DND-41 (cell line): ENCODE data around the gene ASB7.

Experiments used
- ATAC-seq: fragments of 200-7000 bp; cut with Tn5 transposase; 3 replicates; pipeline ENCODE4 v1.9.1; 2021; ENCODE audit warnings: low read depth; ENCODE audit not compliant: insufficient read depth
- DNase-seq: peaks from one replicate; pipeline ENCODE4 v3.0.0-alpha.2; 2020
- H2AFZ ChIP-seq: 2 replicates; pipeline ENCODE4 v1.6.0; 2012; ENCODE audit warnings: low read depth, low read length
- H3K27ac ChIP-seq: 2 replicates; pipeline ENCODE4 v1.5.1; 2012; ENCODE audit warnings: low read length, inconsistent platforms
- H3K27me3 ChIP-seq: fragments of 200-600 bp; sonication (generic); 2 replicates; pipeline ENCODE4 v1.6.0; 2012; ENCODE audit warnings: low read length, mild to moderate bottlenecking, inconsistent platforms; ENCODE audit not compliant: insufficient read depth, poor library complexity
- H3K36me3 ChIP-seq: 2 replicates; pipeline ENCODE4 v1.5.1; 2012; ENCODE audit warnings: low read length, inconsistent platforms; ENCODE audit not compliant: insufficient read depth
- H3K4me1 ChIP-seq: 2 replicates; pipeline ENCODE4 v1.5.1; 2012; ENCODE audit warnings: mild to moderate bottlenecking, low read length; ENCODE audit not compliant: insufficient read depth
- H3K4me2 ChIP-seq: 2 replicates; pipeline ENCODE4 v1.6.0; 2012; ENCODE audit warnings: mild to moderate bottlenecking, moderate library complexity, low read length, inconsistent platforms; ENCODE audit not compliant: insufficient read depth
- H3K4me3 ChIP-seq, 2 experiments: fragments of 200-600 bp in 1 of 2; shearing (Covaris generic) in 1 of 2; 2 replicates each; pipeline ENCODE4 v1.5.1; 2012 to 2016; ENCODE audit warnings: inconsistent platforms in 2 of 2, low read length in 2 of 2, mild to moderate bottlenecking in 2 of 2, low read depth in 1 of 2, moderate library complexity in 1 of 2
- H3K79me2 ChIP-seq: 2 replicates; pipeline ENCODE4 v1.6.0; 2012; ENCODE audit warnings: low read length, inconsistent platforms; ENCODE audit not compliant: insufficient read depth
- H3K9ac ChIP-seq: 2 replicates; pipeline ENCODE4 v1.6.0; 2012; ENCODE audit warnings: low read depth, mild to moderate bottlenecking, inconsistent platforms, low read length, moderate library complexity
- H3K9me3 ChIP-seq: 2 replicates; pipeline ENCODE4 v1.5.1; 2012; ENCODE audit warnings: low read length, moderate library complexity, mild to moderate bottlenecking, inconsistent platforms; ENCODE audit not compliant: insufficient read depth, severe bottlenecking
- H4K20me1 ChIP-seq: 2 replicates; pipeline ENCODE4 v1.6.0; 2012; ENCODE audit warnings: low read length; ENCODE audit not compliant: insufficient read depth
- EZH2 ChIP-seq: IDR thresholded peaks from 3 replicates; pipeline ENCODE4 v1.6.1; 2012; ENCODE audit warnings: borderline replicate concordance, low read depth, mild to moderate bottlenecking, moderate library complexity, low read length, inconsistent platforms; ENCODE audit not compliant: severe bottlenecking
- TF ChIP-seq, protein P1 (sequence below): IDR thresholded peaks from 2 replicates; pipeline ENCODE4 v1.5.1; 2012; ENCODE audit warnings: borderline replicate concordance, low read length, moderate library complexity, mild to moderate bottlenecking; ENCODE audit not compliant: poor library complexity, severe bottlenecking; ENCODE audit errors: extremely low read depth

The ASB7 gene

DNA sequence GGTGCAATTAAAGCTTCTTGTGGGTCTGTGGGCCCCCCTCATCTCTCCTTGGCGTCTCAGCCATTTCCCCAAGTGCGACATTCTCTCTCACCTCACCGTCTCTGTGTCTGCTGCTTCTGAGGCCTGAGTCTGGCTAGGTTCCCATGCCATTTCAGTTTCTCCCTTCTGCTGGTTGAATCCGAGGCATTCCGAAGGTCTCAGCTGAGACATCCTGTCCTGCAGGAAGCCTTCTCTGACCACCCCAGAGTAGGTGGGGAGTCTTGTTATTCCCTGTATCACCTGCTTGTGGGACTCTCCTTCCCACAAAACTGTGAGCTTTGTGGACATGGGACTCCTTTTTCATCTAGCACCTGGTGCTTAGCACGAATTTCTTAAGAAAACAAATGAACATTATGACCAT is 78.3 kb downstream of the ASB7 start:
- no peak overlapping the region for H3K9ac ChIP-seq
- no peaks in the 10 kb centered on the region for H3K4me1 ChIP-seq
- no peak for TF ChIP-seq EZH2
- TF ChIP-seq, protein P1, sequence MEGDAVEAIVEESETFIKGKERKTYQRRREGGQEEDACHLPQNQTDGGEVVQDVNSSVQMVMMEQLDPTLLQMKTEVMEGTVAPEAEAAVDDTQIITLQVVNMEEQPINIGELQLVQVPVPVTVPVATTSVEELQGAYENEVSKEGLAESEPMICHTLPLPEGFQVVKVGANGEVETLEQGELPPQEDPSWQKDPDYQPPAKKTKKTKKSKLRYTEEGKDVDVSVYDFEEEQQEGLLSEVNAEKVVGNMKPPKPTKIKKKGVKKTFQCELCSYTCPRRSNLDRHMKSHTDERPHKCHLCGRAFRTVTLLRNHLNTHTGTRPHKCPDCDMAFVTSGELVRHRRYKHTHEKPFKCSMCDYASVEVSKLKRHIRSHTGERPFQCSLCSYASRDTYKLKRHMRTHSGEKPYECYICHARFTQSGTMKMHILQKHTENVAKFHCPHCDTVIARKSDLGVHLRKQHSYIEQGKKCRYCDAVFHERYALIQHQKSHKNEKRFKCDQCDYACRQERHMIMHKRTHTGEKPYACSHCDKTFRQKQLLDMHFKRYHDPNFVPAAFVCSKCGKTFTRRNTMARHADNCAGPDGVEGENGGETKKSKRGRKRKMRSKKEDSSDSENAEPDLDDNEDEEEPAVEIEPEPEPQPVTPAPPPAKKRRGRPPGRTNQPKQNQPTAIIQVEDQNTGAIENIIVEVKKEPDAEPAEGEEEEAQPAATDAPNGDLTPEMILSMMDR, result no peak
- H3K9me3 ChIP-seq, result peaks cover 4% of the 10 kb centered on the region
- H2AFZ ChIP-seq, result no peak overlapping the region
- no peaks in the 10 kb centered on the region for H3K36me3 ChIP-seq
- H3K4me2 ChIP-seq, result no peak overlapping the region
- no peaks in the 10 kb centered on the region for H3K79me2 ChIP-seq
- ATAC-seq, result no peak
- no peak overlapping the region for H3K4me3 ChIP-seq
- DNase-seq, result no peak
- H4K20me1 ChIP-seq, result no peaks in the 10 kb centered on the region
- H3K27me3 ChIP-seq, result no peaks in the 10 kb centered on the region
- H3K27ac ChIP-seq, result no peak overlapping the region

DNA sequence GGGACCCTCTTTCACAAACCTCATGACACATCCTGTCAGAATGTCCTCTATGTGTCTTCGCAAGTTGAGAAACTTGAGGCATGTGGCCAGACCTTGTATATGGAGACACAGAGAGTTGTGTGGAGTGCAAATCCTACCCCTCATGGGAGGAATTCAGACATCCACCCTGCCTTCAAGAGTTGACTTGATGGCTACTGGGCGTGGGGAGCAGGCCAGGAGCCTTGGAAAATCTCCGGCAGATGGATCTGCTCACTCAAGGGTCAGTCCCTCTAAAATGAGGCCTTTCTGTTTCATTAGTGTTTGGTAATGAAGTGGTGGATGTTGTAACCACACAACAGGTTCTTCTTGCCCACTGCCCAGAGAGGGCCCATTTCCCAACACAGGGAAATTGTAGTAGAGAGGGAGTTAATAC is 79.0 kb downstream of the ASB7 start:
- Histone ChIP-seq H2AFZ (no peak overlapping the region), H3K79me2 (no peaks in the 10 kb centered on the region), H3K27me3 (no peaks in the 10 kb centered on the region), H3K27ac (no peak overlapping the region), H3K9me3 (peaks cover 4% of the 10 kb centered on the region), H3K4me1 (no peaks in the 10 kb centered on the region), H3K9ac (no peak overlapping the region), H4K20me1 (no peaks in the 10 kb centered on the region), H3K4me3 (no peak overlapping the region), H3K36me3 (no peaks in the 10 kb centered on the region), H3K4me2 (no peak overlapping the region)
- ATAC-seq (no peak), DNase-seq (no peak)
- no peak for TF ChIP-seq EZH2

DNA sequence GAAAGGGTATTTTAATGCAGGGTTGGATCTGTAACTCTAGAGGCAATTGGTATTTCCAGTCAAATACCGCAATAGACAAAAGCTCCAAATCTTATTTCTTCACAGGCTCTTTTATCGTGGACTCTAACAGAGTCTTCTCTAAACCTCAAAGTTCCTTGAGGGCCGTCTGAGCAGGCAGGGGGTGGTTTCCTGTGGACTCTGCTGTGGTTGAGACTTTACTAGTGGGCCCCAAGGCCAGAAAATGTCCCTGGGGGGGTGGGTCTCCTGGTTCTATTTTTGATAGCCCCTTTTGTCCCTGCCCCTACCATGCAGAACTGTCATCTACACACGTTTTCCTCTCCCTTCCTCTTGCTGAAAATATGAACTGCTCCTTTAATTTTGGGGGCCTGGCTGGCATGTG is 80.1 kb downstream of the ASB7 start:
- DNase-seq, result no peak

DNA sequence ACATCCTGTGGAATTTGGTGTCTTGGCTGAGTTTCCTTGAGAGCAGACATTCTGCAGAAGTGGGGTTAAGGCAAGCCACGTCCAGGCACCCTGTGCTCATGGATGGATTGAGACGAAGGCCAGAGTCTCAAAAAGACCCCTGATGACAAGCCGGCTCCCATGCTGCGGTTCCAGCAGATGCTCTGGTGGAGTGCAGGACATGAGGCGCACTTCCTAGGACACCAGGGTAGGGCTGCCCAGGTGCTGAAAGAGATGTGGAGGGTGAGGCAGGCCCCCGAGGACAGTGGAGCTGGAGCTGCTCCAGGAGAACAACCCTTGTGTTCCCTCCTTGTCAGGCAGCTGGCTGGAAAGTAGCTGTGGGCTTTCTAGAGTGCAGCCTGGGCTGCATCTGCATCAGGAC is 81.0 kb downstream of the ASB7 start:
- Histone ChIP-seq H2AFZ (no peak overlapping the region), H3K27me3 (no peaks in the 10 kb centered on the region), H3K79me2 (no peaks in the 10 kb centered on the region), H4K20me1 (no peaks in the 10 kb centered on the region), H3K27ac (no peak overlapping the region), H3K36me3 (no peaks in the 10 kb centered on the region), H3K4me3 (no peak overlapping the region), H3K4me1 (no peaks in the 10 kb centered on the region), H3K4me2 (no peak overlapping the region), H3K9ac (no peak overlapping the region), H3K9me3 (peaks cover 4% of the 10 kb centered on the region)
- ATAC-seq (no peak), DNase-seq (no peak)
- TF ChIP-seq EZH2, result no peak
- TF ChIP-seq, protein P1, result no peak

More for the DNA sequence above, 80.1 kb downstream of the ASB7 start:
- no peak for TF ChIP-seq EZH2
- TF ChIP-seq, protein P1, result no peak
- H4K20me1 ChIP-seq, result no peaks in the 10 kb centered on the region
- no peak overlapping the region for H3K9ac ChIP-seq
- no peaks in the 10 kb centered on the region for H3K36me3 ChIP-seq
- H2AFZ ChIP-seq, result no peak overlapping the region
- H3K4me2 ChIP-seq, result no peak overlapping the region
- no peak for ATAC-seq
- H3K27ac ChIP-seq, result no peak overlapping the region
- no peaks in the 10 kb centered on the region for H3K79me2 ChIP-seq
- no peak overlapping the region for H3K4me3 ChIP-seq
- H3K4me1 ChIP-seq, result no peaks in the 10 kb centered on the region
- H3K9me3 ChIP-seq, result peaks cover 4% of the 10 kb centered on the region
- no peaks in the 10 kb centered on the region for H3K27me3 ChIP-seq
